Epithelial cell of esophagus (primary cell): ENCODE results near the gene NBR1.
A peak's percentile ranks its signal among the peaks of the same experiment; 100 is the strongest.
"Not testable (repeated sequence)": the region's sequence is repeated elsewhere in the genome, so short reads cannot be mapped to it uniquely, and the experiment has no call there.

Experiments used
- DNase-seq: peaks from one replicate; pipeline ENCODE4 v3.0.0; 2010; ENCODE audit warnings: low read depth
- H3K4me3 ChIP-seq: 2 replicates; pipeline ENCODE4 v1.5.1; 2011; ENCODE audit warnings: mild to moderate bottlenecking, low read length, control low read depth
- TF ChIP-seq, protein P1 (sequence below): IDR thresholded peaks from 2 replicates; pipeline ENCODE4 v1.5.1; 2011; ENCODE audit warnings: low read depth, mild to moderate bottlenecking, low read length, control low read depth, inconsistent platforms; ENCODE audit not compliant: insufficient read depth; ENCODE audit errors: missing control alignments

The NBR1 gene

GRCh38 chr17:43143201-43143600 lies 27.8 kb upstream of the NBR1 start:
- no peak for DNase-seq
- TF ChIP-seq, protein P1, sequence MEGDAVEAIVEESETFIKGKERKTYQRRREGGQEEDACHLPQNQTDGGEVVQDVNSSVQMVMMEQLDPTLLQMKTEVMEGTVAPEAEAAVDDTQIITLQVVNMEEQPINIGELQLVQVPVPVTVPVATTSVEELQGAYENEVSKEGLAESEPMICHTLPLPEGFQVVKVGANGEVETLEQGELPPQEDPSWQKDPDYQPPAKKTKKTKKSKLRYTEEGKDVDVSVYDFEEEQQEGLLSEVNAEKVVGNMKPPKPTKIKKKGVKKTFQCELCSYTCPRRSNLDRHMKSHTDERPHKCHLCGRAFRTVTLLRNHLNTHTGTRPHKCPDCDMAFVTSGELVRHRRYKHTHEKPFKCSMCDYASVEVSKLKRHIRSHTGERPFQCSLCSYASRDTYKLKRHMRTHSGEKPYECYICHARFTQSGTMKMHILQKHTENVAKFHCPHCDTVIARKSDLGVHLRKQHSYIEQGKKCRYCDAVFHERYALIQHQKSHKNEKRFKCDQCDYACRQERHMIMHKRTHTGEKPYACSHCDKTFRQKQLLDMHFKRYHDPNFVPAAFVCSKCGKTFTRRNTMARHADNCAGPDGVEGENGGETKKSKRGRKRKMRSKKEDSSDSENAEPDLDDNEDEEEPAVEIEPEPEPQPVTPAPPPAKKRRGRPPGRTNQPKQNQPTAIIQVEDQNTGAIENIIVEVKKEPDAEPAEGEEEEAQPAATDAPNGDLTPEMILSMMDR, result no peak
- no peak overlapping the region for H3K4me3 ChIP-seq

GRCh38 chr17:43146649-43147048 lies 24.4 kb upstream of the NBR1 start:
- TF ChIP-seq, protein P1, result no peak
- H3K4me3 ChIP-seq, result no peak overlapping the region
- DNase-seq, result no peak

DNA sequence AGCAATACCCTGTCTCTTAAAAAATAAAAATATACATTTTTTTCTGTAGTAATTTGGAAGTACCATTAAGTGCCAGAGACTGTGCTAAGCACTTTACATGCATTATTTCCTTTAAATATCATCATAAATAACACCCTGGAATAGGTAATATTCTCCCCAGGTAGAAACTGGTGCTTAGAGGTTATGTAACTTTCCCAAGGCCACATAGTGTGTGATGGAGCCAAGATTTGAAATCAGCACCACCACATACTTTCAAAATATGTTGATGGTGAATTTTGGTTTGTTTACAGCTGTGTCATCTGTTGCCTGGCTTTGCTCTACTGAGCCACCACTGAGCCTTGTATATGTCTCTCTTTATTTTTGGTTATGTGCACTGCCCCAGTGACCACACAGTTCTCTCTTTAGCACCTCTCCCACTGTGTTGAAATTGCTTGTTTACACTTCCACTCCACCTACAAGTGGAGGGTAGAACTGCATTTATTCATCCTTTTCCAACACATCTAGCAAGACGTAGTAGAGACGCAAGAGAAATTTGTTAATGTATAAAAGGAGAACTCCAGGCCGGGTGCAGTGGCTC lies 19.0 kb upstream of the NBR1 start:
- no peak overlapping the region for H3K4me3 ChIP-seq
- TF ChIP-seq, protein P1, result no peak
- DNase-seq, result no peak

- not testable (repeated sequence) for DNase-seq, H3K4me3 ChIP-seq
These were observed 17.7 kb upstream of the NBR1 start for GRCh38 chr17:43153197-43153835.

DNA sequence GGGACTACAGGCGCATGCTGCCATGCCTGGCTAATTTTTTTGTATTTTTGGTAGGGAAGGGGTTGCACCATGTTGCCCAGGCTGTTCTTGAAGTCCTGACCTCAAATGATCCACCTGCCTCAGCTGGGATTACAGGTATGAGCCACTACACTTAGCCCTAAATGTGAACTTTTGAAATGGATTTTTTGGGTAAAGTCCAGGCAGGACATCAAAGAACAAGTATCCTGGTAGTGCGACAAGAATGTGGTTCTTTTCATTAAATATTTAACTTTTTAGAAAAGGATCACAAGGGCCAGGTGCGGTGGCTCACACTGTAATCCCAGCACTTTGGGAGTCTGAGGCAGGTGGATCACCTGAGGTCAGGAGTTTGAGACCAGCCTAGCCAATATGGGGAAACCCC lies 15.3 kb upstream of the NBR1 start:
- TF ChIP-seq, protein P1, result no peak
- DNase-seq, result no peak
- H3K4me3 ChIP-seq, result no peak overlapping the region

DNA sequence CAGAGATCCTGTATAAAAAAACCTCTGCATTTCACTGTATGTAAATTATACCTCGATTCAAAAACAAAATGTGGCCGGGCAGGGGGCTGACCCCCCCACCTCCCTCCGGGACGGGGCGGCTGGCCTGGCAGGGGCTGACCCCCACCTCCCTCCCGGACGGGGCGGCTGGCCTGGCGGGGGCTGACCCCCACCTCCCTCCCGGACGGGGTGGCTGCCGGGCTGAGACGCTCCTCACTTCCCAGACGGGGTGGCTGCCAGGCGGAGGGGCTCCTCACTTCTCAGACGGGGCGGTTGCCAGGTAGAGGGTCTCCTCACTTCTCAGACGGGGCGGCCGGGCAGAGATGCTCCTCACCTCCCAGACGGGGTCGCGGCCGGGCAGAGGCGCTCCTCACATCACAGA lies 11.8 kb upstream of the NBR1 start:
- not testable (repeated sequence) for H3K4me3 ChIP-seq, DNase-seq

DNA sequence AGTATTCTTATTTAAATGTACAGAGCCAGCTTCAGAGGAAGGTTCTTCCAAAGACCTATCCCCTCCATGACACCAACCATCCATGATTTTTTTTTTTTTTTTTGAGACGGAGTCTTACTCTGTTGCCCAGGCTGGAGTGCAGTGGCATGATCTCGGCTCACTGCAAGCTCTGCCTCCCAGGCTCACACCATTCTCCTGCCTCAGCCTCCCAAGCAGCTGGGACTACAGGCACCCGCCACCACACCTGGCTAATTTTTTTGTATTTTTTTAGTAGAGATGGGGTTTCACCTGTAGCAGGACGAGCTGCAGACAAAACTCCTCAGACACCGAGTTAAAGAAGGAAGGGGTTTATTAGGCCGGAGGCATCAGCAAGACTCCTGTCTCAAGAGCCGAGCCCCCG lies 11.1 kb upstream of the NBR1 start:
- not testable (repeated sequence) for DNase-seq

DNA sequence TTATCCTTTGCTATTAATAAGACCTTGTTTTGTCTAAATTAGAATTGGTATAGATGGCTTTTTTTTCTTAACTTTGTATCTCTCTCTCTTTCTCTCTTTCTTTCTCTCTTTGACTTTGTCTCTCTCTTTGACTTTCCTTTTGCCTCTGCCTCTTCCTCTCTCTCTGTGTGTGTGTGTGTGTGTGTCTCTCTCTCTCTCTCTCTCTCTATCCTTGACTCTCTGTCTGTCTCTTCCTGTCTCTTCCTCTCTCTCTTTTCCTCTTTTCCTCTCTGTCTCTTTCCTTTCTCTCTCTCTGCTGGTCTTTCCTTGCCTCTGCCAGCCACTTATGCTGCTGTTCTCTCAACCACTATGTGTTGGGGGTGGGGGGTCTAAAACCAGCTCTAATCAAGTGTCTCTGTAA lies 5.0 kb upstream of the NBR1 start:
- not testable (repeated sequence) for H3K4me3 ChIP-seq, DNase-seq

More for the DNA sequence above, 11.1 kb upstream of the NBR1 start:
- H3K4me3 ChIP-seq, result not testable (repeated sequence)

- peak overlapping the region; percentile 86 for H3K4me3 ChIP-seq
- TF ChIP-seq, protein P1, result no peak
- peak; percentile 5 for DNase-seq
These were observed 1.4 kb upstream of the NBR1 start for GRCh38 chr17:43169561-43170139.
